ENCODE measurements around the gene ETNK1. TPM values are rescaled to one million over a fixed set of nuclear protein-coding genes. Genes with fewer than 3 reads are reported as not detected.

ETNK1 gene
- total RNA-seq, 1 experiment from 2014 or later = 62.0 TPM

- DNase-seq = no peak
- Histone ChIP-seq H3K27me3 (no peaks in the 10 kb centered on the region), H3K9me3 (replicated peaks) (no peaks in the 10 kb centered on the region), H3K36me3 (no peaks in the 10 kb centered on the region), H3K27ac (no peak overlapping the region), H3K4me1 (no peaks in the 10 kb centered on the region), H3K4me3 (no peak overlapping the region)
Measured at GRCh38 chr12:22722779-22723178, 97.8 kb downstream of the ETNK1 start.

GRCh38 chr12:22728987-22729386, 104.0 kb downstream of the ETNK1 start:
- H3K4me1 ChIP-seq = no peaks in the 10 kb centered on the region
- no peaks in the 10 kb centered on the region for H3K36me3 ChIP-seq
- no peaks in the 10 kb centered on the region for H3K27me3 ChIP-seq
- H3K9me3 ChIP-seq (replicated peaks) = no peaks in the 10 kb centered on the region
- no peak overlapping the region for H3K4me3 ChIP-seq
- DNase-seq = no peak
- H3K27ac ChIP-seq = no peak overlapping the region

- Histone ChIP-seq H3K9me3 (replicated peaks) (no peaks in the 10 kb centered on the region), H3K27ac (no peak overlapping the region), H3K4me1 (no peaks in the 10 kb centered on the region), H3K36me3 (no peaks in the 10 kb centered on the region), H3K4me3 (no peak overlapping the region), H3K27me3 (no peaks in the 10 kb centered on the region)
- DNase-seq = no peak
Measured at GRCh38 chr12:22729431-22729956, 104.5 kb downstream of the ETNK1 start.

GRCh38 chr12:22729957-22730443, 105.0 kb downstream of the ETNK1 start:
- no peak for DNase-seq
- H3K4me1 ChIP-seq = no peaks in the 10 kb centered on the region
- no peaks in the 10 kb centered on the region for H3K9me3 ChIP-seq (replicated peaks)
- no peaks in the 10 kb centered on the region for H3K36me3 ChIP-seq
- H3K4me3 ChIP-seq = no peak overlapping the region
- H3K27me3 ChIP-seq = no peaks in the 10 kb centered on the region
- no peak overlapping the region for H3K27ac ChIP-seq

GRCh38 chr12:22731236-22731635, 106.3 kb downstream of the ETNK1 start:
- no peaks in the 10 kb centered on the region for H3K36me3 ChIP-seq
- H3K27ac ChIP-seq = no peak overlapping the region
- no peaks in the 10 kb centered on the region for H3K27me3 ChIP-seq
- H3K9me3 ChIP-seq (replicated peaks) = no peaks in the 10 kb centered on the region
- no peak overlapping the region for H3K4me3 ChIP-seq
- no peaks in the 10 kb centered on the region for H3K4me1 ChIP-seq
- DNase-seq = no peak

- no peaks in the 10 kb centered on the region for H3K4me1 ChIP-seq
- no peak overlapping the region for H3K4me3 ChIP-seq
- H3K27me3 ChIP-seq = no peaks in the 10 kb centered on the region
- H3K27ac ChIP-seq = no peak overlapping the region
- no peaks in the 10 kb centered on the region for H3K9me3 ChIP-seq (replicated peaks)
- DNase-seq = no peak
- H3K36me3 ChIP-seq = no peaks in the 10 kb centered on the region
Measured at GRCh38 chr12:22733756-22734155, 108.8 kb downstream of the ETNK1 start.

- H3K4me1 ChIP-seq = no peaks in the 10 kb centered on the region
- no peaks in the 10 kb centered on the region; the same call in 1 of the 2 replicates for H3K27me3 ChIP-seq
- H3K4me3 ChIP-seq = no peak overlapping the region
- no peaks in the 10 kb centered on the region for H3K9me3 ChIP-seq (replicated peaks)
- H3K27ac ChIP-seq = no peak overlapping the region
- DNase-seq = no peak
- H3K36me3 ChIP-seq = no peaks in the 10 kb centered on the region
Measured at GRCh38 chr12:22738945-22739344, 114.0 kb downstream of the ETNK1 start.

Other genes with a start within 250 kb of the ETNK1 start
- 23.5 and 28.9 TPM in 2 replicates for gene C2CD5, start 80.6 kb upstream of the ETNK1 start, total RNA-seq (2014; rRNA removed; shearing (Covaris generic))

Measured in SJCRH30 (cell line).